ENCODE measurements around the gene LOC101059915.

The LOC101059915 gene

GRCh38 chrX:71629467-71629866, 37.9 kb upstream of the LOC101059915 start:
- H3K27ac ChIP-seq = no peak overlapping the region
- TF ChIP-seq ZFX (IDR thresholded peaks at IDR 0.05; ENCODE audit: borderline replicate concordance) = no peak
- no peak for TF ChIP-seq CTCF (IDR thresholded peaks at IDR 0.05)

- no peak overlapping the region for H3K27ac ChIP-seq
- no peak for TF ChIP-seq CTCF (IDR thresholded peaks at IDR 0.05)
- TF ChIP-seq ZFX (IDR thresholded peaks at IDR 0.05; ENCODE audit: borderline replicate concordance) = no peak
Measured at GRCh38 chrX:71632923-71633657, 34.3 kb upstream of the LOC101059915 start.

GRCh38 chrX:71634366-71634765, 33.0 kb upstream of the LOC101059915 start:
- no peak overlapping the region for H3K27ac ChIP-seq
- TF ChIP-seq CTCF (IDR thresholded peaks at IDR 0.05) (no peak), ZFX (IDR thresholded peaks at IDR 0.05; ENCODE audit: borderline replicate concordance) (no peak)

GRCh38 chrX:71636438-71637252, 30.7 kb upstream of the LOC101059915 start:
- TF ChIP-seq CTCF (IDR thresholded peaks at IDR 0.05) = no peak
- no peak for TF ChIP-seq ZFX (IDR thresholded peaks at IDR 0.05; ENCODE audit: borderline replicate concordance)
- H3K27ac ChIP-seq = no peak overlapping the region

- no peak overlapping the region for H3K27ac ChIP-seq
- TF ChIP-seq ZFX (IDR thresholded peaks at IDR 0.05; ENCODE audit: borderline replicate concordance) (no peak), CTCF (IDR thresholded peaks at IDR 0.05) (no peak)
Measured at GRCh38 chrX:71637253-71637618, 30.1 kb upstream of the LOC101059915 start.

- H3K27ac ChIP-seq = no peak overlapping the region
- TF ChIP-seq ZFX (IDR thresholded peaks at IDR 0.05; ENCODE audit: borderline replicate concordance) (no peak), CTCF (IDR thresholded peaks at IDR 0.05) (no peak)
Measured at GRCh38 chrX:71637848-71638247, 29.5 kb upstream of the LOC101059915 start.

- TF ChIP-seq ZFX (IDR thresholded peaks at IDR 0.05; ENCODE audit: borderline replicate concordance) (no peak), CTCF (IDR thresholded peaks at IDR 0.05) (no peak)
- H3K27ac ChIP-seq = no peak overlapping the region
Measured at GRCh38 chrX:71638409-71638808, 28.9 kb upstream of the LOC101059915 start.
